Measurements from ENCODE around the gene FAM117A. TPM values are rescaled to one million over a fixed set of nuclear protein-coding genes. Genes with fewer than 3 reads are reported as not detected.

FAM117A gene
- total and polyA plus RNA-seq, 10 of the 15 experiments (the other 5 are each of a cell fraction or from before 2014, with no cell fraction given): 2.1 to 29.6 (median 20.0) TPM

DNA sequence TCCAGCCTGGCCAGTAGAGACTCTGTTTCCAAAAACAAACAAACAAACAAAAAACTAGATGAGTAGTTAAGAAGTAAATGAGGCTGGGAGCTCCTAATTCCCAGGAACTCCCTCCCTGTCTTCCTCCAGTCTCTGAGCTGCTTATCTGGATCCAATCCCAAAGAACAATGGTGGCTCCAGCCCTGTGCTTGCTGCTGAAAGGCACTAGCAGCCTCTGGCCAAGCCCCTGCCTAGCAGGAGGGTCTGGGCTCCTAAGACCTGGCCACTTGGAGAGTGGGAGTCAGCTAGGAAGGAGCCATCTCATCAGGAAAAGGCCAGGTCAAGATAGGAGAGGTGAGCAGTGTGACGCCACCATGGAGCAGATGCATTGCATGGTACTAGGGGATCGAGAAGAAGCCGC is 41.9 kb downstream of the FAM117A start:
- Histone ChIP-seq H3K4me1 (ENCODE audit: control insufficient read depth, insufficient read depth, low read length) (no peaks in the 10 kb centered on the region), H4K20me1 (ENCODE audit: control insufficient read depth, insufficient read depth) (no peaks in the 10 kb centered on the region; the same call in 1 of the 2 replicates), H3K79me2 (ENCODE audit: control insufficient read depth, insufficient read depth, low read length) (no peaks in the 10 kb centered on the region), H3K27ac (ENCODE audit: control insufficient read depth, insufficient read depth) (no peak overlapping the region), H2AFZ (ENCODE audit: control insufficient read depth, low read depth, low read length) (no peak overlapping the region), H3K27me3 (replicated peaks in 1 of 2; ENCODE audit: control insufficient read depth in 2 of 2, insufficient read depth in 2 of 2, low read length in 1 of 2) (no peaks in the 10 kb centered on the region), H3K9ac (ENCODE audit: control insufficient read depth, insufficient read depth, low read length) (no peak overlapping the region), H3K36me3 (ENCODE audit: control insufficient read depth in 2 of 2, insufficient read depth in 2 of 2, low read length in 1 of 2) (peaks cover 19 to 33% of the 10 kb centered on the region in 2 experiments), H3K9me3 (replicated peaks; ENCODE audit: control insufficient read depth, insufficient read depth, low read length) (no peaks in the 10 kb centered on the region; the same call in 2 of the 3 replicates), H3K4me2 (ENCODE audit: control insufficient read depth, insufficient read depth) (no peak overlapping the region), H3K4me3 (no peak overlapping the region)
- ChIA-PET SMC1A (ENCODE audit: uncharacterized antibody, unreplicated experiment) (interaction anchor here (1.3 to 1.5 kb wide), 2 partner anchors 10 to 27 kb away, joined by 3 to 4 read pairs; no protein-coding TSS in a partner anchor), CTCF (interaction anchor here (1.0 to 1.6 kb wide), 3 partner anchors 13 to 26 kb away, joined by 3 to 8 read pairs (median 4); no protein-coding TSS in a partner anchor), RAD21 (ENCODE audit: unreplicated experiment) (interaction anchor here (0.9 to 1.4 kb wide), 3 partner anchors 14 to 25 kb away, joined by 3 to 4 read pairs (median 4); partner anchors contain the start of gene SLC35B1), POLR2A (interaction anchor here (0.6 kb wide), 2 partner anchors 8 to 782 kb away, joined by 3 to 5 read pairs; no protein-coding TSS in a partner anchor)
- in situ Hi-C loops (cut with MboI): no loop called here
- 96% methylated on average over 3 of the region's 3 CpGs for WGBS (ENCODE audit: insufficient coverage, insufficient replicate concordance, low lambda C conversion rate, missing lambda C conversion rate)
- no peak for FAIRE-seq
- ATAC-seq: no peak
- no peak for DNase-seq (ENCODE audit: low read depth, low spot score)
- TF ChIP-seq, protein P1, sequence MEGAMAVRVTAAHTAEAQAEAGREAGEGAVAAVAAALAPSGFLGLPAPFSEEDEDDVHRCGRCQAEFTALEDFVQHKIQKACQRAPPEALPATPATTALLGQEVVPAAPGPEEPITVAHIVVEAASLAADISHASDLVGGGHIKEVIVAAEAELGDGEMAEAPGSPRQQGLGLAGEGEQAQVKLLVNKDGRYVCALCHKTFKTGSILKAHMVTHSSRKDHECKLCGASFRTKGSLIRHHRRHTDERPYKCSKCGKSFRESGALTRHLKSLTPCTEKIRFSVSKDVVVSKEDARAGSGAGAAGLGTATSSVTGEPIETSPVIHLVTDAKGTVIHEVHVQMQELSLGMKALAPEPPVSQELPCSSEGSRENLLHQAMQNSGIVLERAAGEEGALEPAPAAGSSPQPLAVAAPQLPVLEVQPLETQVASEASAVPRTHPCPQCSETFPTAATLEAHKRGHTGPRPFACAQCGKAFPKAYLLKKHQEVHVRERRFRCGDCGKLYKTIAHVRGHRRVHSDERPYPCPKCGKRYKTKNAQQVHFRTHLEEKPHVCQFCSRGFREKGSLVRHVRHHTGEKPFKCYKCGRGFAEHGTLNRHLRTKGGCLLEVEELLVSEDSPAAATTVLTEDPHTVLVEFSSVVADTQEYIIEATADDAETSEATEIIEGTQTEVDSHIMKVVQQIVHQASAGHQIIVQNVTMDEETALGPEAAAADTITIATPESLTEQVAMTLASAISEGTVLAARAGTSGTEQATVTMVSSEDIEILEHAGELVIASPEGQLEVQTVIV (IDR thresholded peaks at IDR 0.05; ENCODE audit: borderline replicate concordance, partially characterized antibody): no peak
- TF ChIP-seq CHD4 (IDR thresholded peaks at IDR 0.05) (no peak), EZH2 (IDR thresholded peaks at IDR 0.05; ENCODE audit: borderline replicate concordance, control insufficient read depth, low read depth, low read length) (no peak), BHLHE40 (IDR thresholded peaks at IDR 0.05; ENCODE audit: borderline replicate concordance in 1 of 2, low read depth in 2 of 2, low read length in 1 of 2) (no peak), EED (IDR thresholded peaks at IDR 0.05; ENCODE audit: low read depth) (no peak), POU2F2 (IDR thresholded peaks at IDR 0.05; ENCODE audit: borderline replicate concordance, low read depth, low read length) (no peak), ZNF274 (IDR thresholded peaks at IDR 0.05; ENCODE audit: insufficient read depth, insufficient read length) (no peak), CREB1 (IDR thresholded peaks at IDR 0.05; ENCODE audit: low read depth) (no peak)
- intact Hi-C loops (cut with micrococcal nuclease; ENCODE audit: unreplicated experiment): no loop called here
- no TSS peak for BruUV-seq (replicated peaks)

Measured in GM12878 (cell line).